ENCODE data around the gene LCK.
"Not testable (repeated sequence)": the region's sequence is repeated elsewhere in the genome, so short reads cannot be mapped to it uniquely, and the experiment has no call there.

Gene LCK

DNA sequence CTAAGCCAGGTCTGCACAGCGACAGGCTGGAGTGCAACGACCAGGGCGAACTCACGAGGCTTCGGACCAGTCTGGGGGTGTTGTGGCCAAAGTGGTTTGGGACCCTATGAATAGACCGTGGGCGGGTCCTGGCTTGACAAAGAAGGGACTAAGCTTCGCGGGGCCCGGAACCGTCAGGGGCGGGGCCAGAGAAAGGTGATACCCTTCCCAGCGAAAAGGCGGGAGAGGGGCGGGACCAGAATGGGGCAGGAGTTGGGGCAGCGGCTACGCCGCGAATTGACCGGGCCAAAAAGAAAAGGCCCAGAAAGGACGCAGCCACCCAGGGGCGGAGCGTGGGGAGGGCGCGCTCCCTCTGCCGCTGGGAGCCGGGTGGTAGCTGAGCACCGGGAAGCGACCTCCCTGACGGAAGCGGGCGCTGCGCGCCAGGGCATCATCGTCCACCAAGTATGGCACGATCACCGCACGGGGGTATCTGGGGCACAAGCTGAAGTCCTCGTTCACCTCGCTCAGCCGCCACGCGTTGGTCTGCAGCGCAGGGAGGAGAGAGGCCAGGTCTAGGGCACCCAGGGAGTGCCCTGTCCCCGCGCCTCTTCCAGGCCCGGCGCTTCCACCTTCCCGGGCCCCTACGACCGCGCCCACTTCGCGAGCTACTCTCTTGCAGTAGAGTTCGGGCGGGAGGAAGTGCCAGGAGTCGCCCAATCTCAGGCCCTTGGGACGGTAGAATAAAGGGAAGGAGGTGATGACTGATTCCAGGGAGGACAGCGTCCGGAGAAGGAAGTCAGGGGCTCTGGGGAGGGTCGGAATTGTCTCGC lies 10.7 kb upstream of the LCK start:
- peak; percentile 53 for DNase-seq

DNA sequence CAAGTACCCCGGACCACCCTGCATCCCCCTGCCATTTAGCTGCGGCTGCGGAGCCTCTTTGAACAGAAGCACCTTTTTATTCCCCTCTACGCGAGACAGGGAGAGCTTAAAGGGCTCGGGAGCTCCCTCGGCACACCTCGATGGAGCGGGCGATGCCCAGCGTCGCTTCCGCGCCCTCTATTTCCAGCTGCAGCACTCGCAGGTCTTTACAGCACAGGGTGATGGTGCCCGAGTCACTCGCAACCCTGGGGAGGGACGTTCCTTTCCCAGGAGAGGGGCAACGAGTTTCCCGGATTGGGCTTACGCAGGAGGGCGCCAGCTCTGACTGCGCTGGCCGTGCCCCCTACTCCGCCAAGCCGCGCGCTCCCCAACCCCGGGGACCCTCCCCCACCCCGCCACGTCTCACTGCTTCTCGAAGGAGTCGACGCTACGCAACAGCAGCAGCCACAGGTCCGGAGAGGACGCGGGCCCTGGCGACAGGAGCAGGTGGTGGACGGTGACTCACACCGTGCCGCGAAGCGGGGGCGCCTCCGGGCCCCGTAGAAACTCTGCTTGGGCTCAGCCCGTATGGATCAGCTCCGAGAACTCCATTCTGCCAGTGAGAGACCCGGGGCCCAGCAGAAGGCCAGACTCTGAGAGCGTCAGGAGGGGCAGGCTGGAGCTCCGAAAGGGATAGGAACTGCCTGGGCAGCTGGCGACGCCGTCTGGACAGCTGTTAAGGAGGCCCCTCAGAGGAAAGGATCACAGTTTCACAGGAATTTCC lies 9.9 kb upstream of the LCK start:
- DNase-seq = peak; percentile 34

DNA sequence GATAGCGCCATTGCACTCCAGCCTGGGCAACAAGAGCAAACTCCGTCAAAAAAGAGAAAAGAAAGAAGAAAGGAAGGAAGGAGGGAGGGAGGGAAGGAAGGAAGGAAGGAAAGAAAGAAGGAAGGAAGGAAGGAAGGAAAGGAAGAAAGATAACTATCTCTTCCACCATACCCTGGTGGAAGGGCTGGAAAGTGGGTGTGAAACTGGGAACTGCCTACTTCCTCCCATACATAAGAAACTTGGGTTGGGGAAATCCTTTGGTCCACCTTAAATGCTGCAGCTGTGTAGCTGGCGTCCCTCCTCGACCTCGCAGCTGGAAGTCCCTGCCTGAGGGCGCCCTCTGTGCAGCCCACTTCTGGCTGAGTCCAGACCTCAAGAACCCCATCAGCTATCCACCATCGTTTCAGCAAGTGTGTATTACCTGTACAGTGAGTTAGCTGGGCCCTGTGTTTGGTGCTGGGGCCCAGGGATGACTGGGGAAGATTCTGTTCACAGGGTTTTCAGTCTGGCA lies 8.7 kb upstream of the LCK start:
- DNase-seq = no peak

DNA sequence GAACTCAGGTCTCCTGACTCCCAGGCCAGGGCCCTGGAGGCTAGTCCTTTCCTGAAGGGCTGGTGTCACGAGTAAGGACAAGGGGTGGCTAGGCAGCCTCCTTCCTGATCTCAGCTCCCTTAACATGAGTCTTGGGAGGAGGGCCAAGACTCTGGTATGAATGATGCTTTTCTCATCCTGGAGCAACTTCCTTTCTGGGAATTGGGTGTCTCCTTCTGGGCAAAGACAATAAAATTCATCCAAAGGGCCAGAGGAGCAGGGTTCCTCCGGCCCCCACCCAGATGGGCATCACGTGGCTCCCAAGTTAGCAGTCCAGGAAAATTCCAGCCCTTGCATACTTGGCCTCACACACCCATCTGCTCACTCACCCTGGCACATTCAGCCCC lies 4.2 kb upstream of the LCK start, which contains the start of gene FAM167B:
Gene FAM167B (plus strand): TSS at position 335 of the 386 bp plus-strand sequence. CDS start 200 bp downstream, outside the sequence.
- DNase-seq = no peak

DNA sequence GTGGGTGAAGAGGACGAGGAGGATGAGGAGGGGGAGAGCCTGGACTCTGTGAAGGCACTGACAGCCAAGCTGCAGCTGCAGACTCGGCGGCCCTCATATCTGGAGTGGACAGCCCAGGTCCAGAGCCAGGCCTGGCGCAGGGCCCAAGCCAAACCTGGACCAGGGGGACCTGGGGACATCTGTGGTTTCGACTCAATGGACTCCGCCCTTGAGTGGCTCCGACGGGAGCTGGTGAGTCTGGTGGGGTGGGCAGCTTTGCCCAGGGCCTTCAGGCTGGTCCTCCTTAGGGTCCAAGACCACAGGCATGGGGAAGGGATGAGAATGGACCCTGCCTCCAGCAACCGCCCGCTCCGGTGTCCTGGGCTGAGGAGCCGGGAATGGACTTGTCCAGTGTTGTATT lies 3.6 kb upstream of the LCK start:
- DNase-seq = no peak

DNA sequence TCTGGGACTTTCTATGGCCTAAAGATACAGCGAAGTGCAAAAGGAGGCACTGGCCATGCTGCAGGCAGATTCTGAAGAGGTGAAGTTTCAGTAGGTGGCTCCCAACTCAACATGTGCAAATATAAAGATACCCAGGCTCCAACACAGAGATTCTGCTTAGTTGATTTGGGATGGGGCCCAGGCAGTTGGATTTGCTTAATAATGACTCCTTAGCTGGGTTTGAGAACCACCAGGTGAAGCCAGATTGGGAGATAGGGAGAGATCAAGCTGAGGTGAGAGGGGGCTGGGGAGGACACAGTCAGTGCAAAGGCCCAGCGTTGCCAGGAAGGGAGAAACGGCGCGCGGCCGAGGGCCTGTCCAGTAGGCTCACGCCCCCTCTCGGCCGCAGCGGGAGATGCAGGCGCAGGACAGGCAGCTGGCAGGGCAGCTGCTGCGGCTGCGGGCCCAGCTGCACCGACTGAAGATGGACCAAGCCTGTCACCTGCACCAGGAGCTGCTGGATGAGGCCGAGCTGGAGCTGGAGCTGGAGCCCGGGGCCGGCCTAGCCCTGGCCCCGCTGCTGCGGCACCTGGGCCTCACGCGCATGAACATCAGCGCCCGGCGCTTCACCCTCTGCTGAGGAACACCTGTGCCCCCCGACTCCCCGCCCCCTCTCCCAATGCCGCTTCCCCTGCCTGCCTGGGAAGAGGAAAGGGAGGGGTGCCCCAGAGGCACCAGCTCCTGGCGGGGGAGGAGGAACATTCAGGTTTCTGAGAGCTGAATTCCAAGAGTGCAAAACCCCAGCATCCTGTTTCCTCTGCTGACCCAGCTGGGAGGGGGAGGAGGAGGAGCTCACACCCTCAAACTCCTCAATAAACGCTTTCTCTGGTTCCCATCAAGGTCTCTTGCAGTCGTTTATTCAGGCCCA lies 2.8 kb upstream of the LCK start:
- DNase-seq = peak; percentile 83

DNA sequence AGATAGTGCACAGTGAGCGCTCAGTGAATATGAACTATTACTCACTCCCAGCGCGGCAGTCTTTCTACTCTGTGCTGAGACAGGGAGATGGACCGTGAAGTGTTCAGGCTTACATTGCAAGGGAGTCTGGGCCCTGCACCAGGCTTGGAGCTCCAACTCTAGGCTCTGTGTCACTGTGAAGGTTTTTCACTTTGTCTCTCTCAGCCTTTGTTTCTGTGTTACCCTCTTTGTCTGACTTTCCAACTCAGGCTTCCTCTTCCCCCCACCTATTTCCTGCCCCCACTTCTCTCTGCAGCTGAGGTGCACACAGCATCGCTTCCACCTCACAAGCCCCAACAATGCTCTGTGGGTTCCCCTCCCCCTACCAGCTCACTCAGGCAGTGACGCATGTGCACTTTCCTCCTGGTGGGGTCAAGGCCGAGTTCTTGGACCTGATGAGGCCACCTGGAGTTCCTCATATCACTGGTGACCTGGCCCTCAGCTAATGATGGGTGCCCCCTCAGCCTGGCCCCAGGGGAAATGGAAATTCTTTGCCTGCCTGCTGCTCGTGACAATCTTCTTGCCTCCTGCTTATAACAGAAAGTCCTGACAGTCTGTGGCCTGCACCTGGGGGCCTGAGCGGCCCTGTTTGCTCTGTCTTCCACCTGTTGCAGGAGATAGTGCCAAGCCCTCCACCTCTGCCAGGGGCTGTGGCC lies 1.1 kb upstream of the LCK start:
- peak; percentile 82 for DNase-seq

DNA sequence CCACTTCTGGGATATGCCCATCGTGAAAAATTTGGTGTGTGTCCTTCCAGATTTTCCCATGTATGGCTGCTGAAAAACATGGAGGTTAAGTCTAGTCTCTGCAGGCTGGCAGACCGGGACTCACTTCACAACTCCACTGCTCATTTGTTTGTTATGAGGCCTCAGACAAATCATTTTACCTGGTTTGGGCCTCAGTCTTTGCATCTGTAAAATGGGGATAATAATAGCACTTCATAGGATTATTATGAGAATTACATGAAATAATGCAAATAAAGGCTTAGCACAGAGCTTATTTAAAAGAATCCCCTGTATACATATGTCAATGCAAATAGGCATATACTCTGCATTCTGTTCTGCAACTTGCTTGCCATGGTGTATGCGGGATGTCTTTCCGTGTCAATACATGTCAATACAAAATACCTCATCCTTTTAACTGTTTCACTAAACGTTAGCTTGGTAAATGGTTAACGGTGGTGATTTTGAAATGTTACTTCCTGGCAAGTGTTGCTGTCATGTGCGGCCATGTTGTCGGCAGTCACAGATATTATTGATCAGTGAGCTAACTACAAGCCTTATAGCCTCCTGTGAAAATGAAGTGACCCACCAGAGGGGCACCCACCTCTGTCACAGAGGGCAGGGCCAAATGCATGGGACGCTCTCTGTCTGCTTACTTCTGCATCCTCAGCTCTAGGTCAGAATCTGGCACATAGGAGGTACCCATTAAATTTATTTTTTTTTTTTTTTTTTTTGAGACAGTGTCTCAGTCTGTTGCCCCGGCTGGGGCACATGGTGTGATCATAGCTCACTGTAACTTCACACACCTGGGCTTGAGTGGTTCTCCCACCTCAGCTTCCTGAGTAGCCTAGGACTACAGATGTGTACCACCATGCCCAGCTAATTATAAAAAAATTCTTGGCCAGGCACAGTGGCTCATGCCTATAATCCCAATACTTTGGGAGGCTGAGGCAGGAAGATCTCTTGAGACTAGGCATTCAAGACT lies 4.3 kb downstream of the LCK start:
- no peak for DNase-seq

DNA sequence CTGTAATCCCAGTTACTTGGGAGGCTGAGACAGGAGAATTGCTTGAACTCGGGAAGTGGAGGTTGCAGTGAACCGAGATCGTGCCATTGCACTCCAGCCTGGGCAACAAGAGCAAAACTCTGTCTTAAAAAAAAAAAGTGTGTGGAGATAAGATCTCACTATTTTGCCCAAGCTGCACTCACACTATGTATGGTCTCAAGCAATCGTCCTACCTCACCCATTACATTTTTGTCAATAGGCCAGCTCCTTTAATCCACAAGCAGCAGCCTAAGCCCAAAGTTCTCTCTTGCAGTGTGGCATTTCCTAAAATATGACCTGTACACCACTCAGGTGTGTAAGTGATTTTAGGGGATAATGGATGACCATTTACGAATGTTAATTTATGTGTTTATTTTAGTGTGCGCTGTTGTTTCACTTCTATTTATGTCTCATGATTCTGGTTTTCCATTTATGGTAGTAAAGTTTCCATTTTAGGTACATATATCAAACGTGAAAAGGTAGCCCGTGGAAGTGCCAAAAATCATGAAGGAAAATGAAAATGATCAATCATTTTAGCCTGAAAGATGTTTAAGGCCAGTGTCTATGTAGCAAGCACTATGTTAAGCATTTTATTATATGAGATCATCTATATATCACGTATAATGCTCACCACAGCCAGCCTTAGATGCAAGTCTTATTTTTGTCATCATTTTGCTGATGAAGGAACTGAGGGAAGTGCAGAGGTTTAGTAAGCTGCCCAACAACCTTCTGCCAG lies 5.6 kb downstream of the LCK start:
- no peak for DNase-seq

DNA sequence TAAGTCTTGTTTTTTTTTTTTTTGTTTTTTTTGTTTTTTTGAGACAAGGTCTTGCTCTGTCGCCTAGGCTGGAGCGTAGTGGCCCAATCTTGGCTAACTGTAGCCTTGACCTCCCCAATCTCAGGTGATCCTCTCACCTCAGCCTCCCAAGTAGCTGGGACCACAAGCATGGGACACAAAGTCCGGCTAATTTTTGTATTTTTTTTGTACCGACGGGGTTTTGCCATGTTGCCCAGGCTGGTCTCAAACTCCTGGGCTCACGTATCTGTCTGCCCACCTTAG lies 6.1 kb downstream of the LCK start:
- no peak for DNase-seq

DNA sequence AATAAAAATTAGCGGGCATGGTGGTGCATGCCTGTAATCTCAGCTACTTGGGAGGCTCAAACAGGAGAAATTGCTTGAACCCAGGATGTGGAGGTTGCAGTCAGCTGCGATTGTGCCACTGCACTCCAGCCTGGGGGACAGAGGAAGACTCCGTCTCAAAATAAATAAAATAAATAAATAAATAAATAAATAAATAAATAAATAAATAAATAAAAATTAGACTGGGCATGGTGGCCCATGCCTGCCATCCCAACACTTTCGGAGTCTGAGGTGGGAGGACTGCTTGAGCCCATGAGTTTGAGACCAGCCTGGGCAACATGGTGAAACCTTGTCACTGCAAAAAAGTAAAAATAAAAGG lies 12.2 kb downstream of the LCK start:
- DNase-seq = not testable (repeated sequence)

DNA sequence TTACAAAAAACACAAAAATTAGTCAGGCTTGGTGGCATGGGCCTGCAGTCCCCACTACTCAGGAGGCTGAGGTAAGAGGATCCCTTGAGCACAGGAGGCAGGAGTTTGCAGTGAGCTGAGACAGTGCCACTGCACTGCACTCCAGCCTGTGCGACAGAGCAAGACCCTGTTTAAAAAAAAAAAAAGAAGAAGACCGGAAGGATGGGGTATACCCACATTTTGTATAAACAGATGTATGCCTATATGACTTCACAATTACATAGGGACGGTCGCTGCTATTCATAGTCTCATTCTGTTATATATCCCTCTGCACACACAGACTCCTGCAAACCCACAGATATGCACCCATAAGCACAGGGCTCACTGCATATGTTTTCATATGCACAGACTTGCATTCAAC lies 12.7 kb downstream of the LCK start:
- no peak for DNase-seq

DNA sequence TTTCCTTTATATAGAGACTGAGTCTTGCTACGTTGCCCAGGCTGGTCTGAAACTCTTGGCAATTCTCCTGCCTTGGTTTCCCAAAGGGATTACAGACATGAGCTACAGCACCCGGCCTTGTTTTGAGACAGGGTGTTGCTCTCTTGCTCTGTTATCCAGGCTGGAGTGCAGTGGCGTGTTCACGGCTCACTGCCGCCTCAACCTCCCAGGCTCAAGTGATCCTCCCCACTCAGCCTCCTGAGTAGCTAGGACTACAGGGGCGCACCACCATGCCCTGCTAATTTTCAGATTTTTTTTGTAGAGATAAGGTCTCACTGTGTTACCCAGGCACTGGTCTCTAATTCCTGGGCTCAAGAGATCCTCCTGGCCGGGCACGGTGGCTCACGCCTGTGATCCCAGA lies 14.8 kb downstream of the LCK start:
- DNase-seq = no peak

DNA sequence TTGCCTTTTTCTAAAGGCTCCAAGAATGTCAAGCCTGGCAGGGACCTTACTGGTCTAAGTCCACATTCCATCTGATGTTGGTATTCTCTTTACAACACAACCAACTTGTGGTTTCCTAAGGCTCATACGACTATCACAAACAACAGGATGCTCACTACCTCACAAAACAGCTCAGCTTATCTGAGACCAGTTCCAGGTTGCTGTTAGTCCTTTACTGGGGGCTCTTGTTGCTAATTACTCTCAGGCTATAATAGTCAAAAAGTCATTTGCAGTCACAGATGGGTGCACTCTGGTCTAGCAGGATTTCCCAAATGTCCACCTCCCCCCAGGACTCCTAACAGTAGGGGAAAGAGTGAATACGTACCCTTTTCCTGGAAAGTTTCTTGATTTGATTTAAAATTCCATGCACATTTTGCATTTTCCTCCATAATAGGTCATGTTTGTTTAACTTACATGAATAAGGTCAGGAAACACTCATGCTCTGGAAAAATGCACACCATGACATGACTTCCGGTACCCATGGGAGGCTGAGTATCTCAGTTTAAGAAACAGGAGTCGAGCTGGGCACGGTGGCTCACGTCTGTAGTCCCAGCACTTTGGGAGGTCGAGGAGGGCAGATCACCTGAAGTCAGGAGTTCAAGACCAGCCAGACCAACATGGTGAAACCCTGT lies 16.0 kb downstream of the LCK start:
- DNase-seq = no peak

DNA sequence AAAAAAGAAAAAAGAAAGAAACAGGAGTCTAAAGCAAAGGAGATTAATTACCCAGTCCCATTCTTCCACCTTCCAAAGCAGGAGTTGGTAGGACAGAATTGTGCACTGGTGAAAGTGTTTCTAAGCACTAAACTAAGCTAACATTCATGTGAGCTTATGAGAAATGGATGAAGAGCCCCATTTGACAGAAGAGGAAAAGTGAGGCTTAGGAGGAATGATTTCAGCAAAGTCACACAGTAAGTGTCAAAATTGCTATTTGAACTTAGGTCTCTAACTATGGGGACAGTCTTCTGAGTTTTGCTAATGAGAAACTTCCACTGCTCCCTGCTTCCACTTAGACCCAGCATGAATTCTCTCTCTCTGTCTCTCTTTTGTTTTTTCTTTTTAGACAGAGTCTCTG lies 18.7 kb downstream of the LCK start:
- no peak for DNase-seq

DNA sequence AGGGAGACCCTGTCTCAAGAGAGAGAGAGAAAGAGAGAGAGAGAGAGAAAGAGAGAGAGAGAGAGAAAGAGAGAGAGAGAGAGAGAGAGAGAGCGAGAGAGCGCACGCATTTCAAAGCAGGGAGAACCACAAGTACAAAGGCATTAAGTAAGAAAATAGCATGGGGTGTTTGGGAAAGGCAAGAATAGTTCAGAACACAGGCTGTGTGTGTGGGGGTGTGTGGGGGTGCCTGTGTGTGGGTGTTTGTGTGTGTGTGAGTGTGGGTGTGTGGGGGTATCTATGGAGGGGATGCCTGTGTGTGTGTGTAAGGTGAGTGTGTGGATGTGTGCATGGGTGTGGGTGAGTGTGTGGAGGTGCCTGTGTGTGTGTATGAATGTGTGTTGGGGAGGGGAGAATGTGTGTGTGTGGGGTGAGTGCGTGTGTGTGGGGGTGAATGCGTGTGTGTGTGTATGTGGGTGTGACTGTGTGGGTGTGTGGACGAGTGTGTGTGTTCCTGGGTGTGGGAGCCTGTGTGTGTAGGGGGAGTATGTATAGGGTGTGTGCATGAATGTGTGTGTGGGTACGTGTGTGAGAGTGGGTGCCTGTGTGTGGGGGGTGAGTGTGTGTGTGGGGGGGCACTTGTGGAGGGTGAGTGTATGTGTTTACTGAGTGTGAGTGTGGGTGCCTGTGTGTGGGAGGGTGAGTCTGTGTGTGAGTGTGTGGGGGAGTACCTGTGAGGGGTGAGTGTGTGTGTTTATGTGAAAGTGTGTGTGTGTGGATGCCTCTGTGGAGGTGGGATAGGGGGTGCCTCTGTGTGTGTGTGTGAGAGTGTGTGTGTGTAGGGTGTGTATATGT lies 21.7 kb downstream of the LCK start:
- no peak for DNase-seq

DNA sequence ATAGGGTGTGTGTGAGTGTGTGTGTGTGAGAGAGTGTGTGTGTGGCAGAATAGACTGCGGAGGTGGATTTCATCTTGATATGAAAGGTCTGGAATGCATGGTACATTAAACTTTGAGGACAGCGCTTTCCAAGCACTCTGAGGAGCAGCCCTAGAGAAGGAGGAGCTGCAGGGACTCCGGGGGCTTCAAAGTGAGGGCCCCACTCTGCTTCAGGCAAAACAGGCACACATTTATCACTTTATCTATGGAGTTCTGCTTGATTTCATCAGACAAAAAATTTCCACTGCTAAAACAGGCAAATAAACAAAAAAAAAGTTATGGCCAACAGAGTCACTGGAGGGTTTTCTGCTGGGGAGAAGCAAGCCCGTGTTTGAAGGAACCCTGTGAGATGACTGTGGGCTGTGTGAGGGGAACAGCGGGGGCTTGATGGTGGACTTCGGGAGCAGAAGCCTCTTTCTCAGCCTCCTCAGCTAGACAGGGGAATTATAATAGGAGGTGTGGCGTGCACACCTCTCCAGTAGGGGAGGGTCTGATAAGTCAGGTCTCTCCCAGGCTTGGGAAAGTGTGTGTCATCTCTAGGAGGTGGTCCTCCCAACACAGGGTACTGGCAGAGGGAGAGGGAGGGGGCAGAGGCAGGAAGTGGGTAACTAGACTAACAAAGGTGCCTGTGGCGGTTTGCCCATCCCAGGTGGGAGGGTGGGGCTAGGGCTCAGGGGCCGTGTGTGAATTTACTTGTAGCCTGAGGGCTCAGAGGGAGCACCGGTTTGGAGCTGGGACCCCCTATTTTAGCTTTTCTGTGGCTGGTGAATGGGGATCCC lies 22.5 kb downstream of the LCK start:
- peak; percentile 85 for DNase-seq

DNA sequence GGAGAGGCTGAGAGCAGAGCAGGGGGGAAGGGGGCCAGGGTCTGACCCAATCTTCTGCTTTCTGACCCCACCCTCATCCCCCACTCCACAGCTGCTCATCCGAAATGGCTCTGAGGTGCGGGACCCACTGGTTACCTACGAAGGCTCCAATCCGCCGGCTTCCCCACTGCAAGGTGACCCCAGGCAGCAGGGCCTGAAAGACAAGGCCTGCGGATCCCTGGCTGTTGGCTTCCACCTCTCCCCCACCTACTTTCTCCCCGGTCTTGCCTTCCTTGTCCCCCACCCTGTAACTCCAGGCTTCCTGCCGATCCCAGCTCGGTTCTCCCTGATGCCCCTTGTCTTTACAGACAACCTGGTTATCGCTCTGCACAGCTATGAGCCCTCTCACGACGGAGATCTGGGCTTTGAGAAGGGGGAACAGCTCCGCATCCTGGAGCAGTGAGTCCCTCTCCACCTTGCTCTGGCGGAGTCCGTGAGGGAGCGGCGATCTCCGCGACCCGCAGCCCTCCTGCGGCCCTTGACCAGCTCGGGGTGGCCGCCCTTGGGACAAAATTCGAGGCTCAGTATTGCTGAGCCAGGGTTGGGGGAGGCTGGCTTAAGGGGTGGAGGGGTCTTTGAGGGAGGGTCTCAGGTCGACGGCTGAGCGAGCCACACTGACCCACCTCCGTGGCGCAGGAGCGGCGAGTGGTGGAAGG lies 23.7 kb downstream of the LCK start:
- no peak for DNase-seq

Measured in stimulated activated CD4-positive, alpha-beta T cell treated with anti-CD3 and anti-CD28 coated beads, Interleukin-4, amount 100 ng/mL, for 24 hours (primary cell).